ENCODE results near the gene AK8.
A peak's percentile ranks its signal among the peaks of the same experiment; 100 is the strongest.
"Not testable (repeated sequence)": the region's sequence is repeated elsewhere in the genome, so short reads cannot be mapped to it uniquely, and the experiment has no call there.

AK8 gene

GRCh38 chr9:132797861-132798659 is 80.0 kb downstream of the AK8 start:
- no peak for DNase-seq (ENCODE audit: low spot score)

GRCh38 chr9:132795511-132796303 is 82.4 kb downstream of the AK8 start:
- no peak for DNase-seq (ENCODE audit: low spot score)

GRCh38 chr9:132794730-132795380 is 83.2 kb downstream of the AK8 start:
- peak; percentile 29 for DNase-seq (ENCODE audit: low spot score)

GRCh38 chr9:132793606-132794580 is 84.2 kb downstream of the AK8 start:
- no peak for DNase-seq (ENCODE audit: low spot score)

- no peak for DNase-seq (ENCODE audit: low spot score)
Measured at GRCh38 chr9:132792547-132792946, 85.5 kb downstream of the AK8 start.

- DNase-seq (ENCODE audit: low spot score), result no peak
Measured at GRCh38 chr9:132791699-132792240, 86.3 kb downstream of the AK8 start.

GRCh38 chr9:132789719-132790118 is 88.4 kb downstream of the AK8 start:
- no peak for DNase-seq (ENCODE audit: low spot score)

GRCh38 chr9:132788378-132788777 is 89.7 kb downstream of the AK8 start:
- no peak for DNase-seq (ENCODE audit: low spot score)

GRCh38 chr9:132787748-132788159 is 90.3 kb downstream of the AK8 start:
- DNase-seq (ENCODE audit: low spot score), result no peak

GRCh38 chr9:132784286-132784830 is 93.7 kb downstream of the AK8 start:
- DNase-seq (ENCODE audit: low spot score), result no peak

GRCh38 chr9:132783006-132783405 is 95.1 kb downstream of the AK8 start:
- DNase-seq (ENCODE audit: low spot score), result no peak

GRCh38 chr9:132782037-132782436 is 96.0 kb downstream of the AK8 start:
- DNase-seq (ENCODE audit: low spot score), result no peak

- DNase-seq (ENCODE audit: low spot score), result no peak
Measured at GRCh38 chr9:132780230-132781007, 97.7 kb downstream of the AK8 start.

GRCh38 chr9:132776891-132777290 is 101.2 kb downstream of the AK8 start:
- DNase-seq (ENCODE audit: low spot score), result no peak

- DNase-seq (ENCODE audit: low spot score), result no peak
Measured at GRCh38 chr9:132776268-132776667, 101.8 kb downstream of the AK8 start.

- no peak for DNase-seq (ENCODE audit: low spot score)
Measured at GRCh38 chr9:132775720-132776119, 102.4 kb downstream of the AK8 start.

- no peak for DNase-seq (ENCODE audit: low spot score)
Measured at GRCh38 chr9:132774886-132775285, 103.2 kb downstream of the AK8 start.

GRCh38 chr9:132773764-132774339 is 104.2 kb downstream of the AK8 start:
- no peak for DNase-seq (ENCODE audit: low spot score)

- no peak for DNase-seq (ENCODE audit: low spot score)
Measured at GRCh38 chr9:132773093-132773492, 105.0 kb downstream of the AK8 start.

- not testable (repeated sequence) for DNase-seq (ENCODE audit: low spot score)
Measured at GRCh38 chr9:132771752-132772151, 106.3 kb downstream of the AK8 start.
